HG02943 (cell line): ENCODE results near the gene ITPRIP.
A peak's percentile ranks its signal among the peaks of the same experiment; 100 is the strongest.

Source experiments
- ATAC-seq: cut with Tn5 transposase; IDR thresholded peaks from one replicate; pipeline ENCODE4 v1.9.1; 2021; ENCODE audit warnings: mild to moderate bottlenecking, low read depth, moderate library complexity; ENCODE audit not compliant: unreplicated experiment

The ITPRIP gene

DNA sequence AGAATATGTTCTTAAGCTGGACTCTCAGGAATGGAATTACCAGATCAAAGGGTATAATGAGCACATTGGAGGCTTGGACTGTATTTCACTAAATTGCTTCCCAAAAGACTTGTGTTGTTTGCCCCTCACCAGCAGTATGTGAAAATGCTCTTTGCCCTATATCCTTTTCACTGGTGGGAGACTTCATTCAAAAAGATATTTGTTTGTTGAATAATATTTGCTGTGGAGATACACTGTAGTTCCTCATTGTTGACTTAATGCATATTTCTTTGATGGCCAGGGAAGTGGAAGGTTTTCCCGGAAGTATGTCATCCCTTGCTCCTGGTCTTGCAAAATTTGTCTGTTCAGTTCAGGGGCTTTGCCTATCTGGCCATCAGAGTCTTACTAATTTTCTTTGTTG, 49.9 kb downstream of the ITPRIP start:
- ATAC-seq, result no peak

GRCh38 chr10:104286939-104287338, 51.3 kb downstream of the ITPRIP start:
- no peak for ATAC-seq

GRCh38 chr10:104284846-104285245, 53.4 kb downstream of the ITPRIP start:
- no peak for ATAC-seq

GRCh38 chr10:104281694-104282093, 56.6 kb downstream of the ITPRIP start:
- no peak for ATAC-seq

- no peak for ATAC-seq
Observed at GRCh38 chr10:104279550-104280259, 58.6 kb downstream of the ITPRIP start.

DNA sequence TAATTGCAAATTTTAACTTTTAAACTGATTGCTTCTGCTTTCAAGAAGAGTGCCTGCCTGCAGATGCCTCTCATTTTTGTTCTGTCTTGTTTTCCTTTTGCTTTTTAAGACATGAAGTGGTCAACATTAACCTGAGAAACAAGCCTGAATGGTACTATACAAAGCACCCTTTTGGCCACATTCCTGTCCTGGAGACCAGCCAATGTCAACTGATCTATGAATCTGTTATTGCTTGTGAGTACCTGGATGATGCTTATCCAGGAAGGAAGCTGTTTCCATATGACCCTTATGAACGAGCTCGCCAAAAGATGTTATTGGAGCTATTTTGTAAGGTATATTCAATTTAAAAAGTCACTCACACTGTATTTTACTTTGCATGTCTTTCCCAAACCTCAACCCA, 60.5 kb downstream of the ITPRIP start:
- ATAC-seq, result no peak

DNA sequence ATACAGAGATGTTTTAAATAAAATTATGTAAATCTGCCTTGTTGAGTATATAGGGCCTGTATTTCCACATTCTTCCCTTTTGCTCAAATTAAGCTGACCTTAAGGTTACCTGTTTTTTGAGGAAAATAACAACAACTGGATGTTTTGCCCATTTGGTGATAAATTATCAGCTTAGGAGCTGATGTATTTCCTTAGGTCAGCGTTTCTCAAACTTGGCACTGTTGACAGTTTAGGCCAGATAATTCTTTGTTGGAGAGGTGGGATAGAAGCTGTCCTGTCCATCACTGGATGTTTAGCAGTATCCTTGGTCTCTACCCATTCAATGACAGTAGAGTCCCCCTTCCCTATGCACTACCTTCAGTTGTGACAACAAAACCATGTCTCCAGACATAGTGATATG, 62.1 kb downstream of the ITPRIP start:
- no peak for ATAC-seq

GRCh38 chr10:104274762-104275721, 63.2 kb downstream of the ITPRIP start:
- no peak for ATAC-seq

DNA sequence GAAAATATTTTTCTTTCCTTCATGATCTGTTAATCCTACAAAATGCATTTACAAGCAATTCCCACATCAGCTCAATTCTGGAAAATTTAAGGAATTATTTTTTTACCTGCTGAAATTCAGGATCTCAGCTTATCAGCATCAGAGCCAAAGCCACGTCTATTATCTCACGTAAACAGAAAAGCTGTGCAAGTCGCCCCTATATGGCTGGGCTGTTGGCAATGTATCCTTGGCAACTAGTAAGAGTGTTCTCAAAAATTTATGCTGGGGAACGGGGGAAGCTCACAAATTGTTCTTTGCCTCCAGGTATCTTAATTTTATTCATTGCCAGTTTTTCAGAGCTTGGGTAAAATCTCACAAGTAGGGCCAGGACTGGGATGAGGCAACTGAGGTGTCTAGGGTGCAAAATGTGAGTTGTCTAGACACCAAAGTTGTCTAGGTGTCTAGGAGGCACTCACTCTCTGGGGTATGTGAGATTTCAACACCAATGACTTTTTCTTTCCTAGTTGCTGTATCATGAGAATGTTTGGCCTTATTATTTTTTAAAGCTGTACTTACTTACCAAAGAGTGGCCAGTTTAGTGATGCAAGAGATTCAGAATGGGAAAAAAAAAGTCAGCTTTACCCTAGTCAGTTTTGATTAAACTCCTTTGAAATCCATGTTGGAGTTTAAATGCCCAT, 64.2 kb downstream of the ITPRIP start:
- no peak for ATAC-seq

- ATAC-seq, result no peak
Observed at GRCh38 chr10:104273286-104273685, 65.0 kb downstream of the ITPRIP start.

DNA sequence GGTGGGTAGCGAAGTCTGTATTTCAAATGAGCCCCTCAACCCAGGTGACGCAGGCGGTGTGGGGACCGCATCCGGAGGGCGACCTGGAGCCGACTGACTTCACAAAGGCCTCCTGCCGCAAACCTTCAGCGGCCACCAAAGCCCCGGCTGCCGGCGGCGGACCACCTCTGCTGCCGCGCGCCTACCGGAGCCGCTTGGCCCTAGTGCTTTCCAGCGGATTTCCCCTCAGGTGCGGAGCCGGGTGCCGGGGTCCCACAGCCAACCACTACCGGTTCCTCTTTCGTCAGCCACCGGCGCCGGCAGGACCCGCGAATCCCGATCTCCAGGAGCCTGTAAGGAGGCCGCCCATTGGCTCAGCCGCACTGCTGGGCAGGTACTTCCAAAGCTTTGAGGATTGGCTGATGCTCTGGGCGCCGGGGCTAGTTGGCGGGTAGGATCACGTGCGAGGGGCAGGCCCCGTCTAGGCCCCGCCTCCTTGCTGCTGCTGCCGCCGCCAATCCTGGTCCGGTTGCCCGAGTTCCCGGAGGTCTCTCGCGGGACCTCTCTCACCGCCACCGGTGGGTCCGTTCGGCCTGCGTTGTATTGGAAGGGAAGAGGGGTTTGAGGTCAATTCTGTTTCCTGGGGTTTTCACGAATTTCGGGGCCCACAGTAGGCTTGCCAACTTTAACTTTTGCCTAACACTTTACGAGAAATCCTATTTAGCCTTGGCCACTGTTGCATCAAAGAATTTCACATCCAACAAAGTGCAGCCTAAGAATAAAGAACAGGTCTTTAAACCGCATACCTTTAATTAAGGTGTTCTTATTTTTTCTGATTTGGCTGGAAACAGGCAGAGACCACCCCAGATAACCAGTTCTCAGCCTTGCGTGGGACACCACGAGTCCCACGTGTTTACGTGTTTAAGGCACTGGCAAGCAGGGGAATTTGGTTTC, 69.3 kb downstream of the ITPRIP start, which contains the start of gene GSTO2:
Gene GSTO2 (plus strand): TSS at position 472 of the 933 bp plus-strand sequence. CDS start 5,732 bp downstream, outside the sequence.
- peak; percentile 98 for ATAC-seq

- ATAC-seq, result no peak
Observed at GRCh38 chr10:104268405-104268712, 69.9 kb downstream of the ITPRIP start.

- no peak for ATAC-seq
Observed at GRCh38 chr10:104267721-104268404, 70.4 kb downstream of the ITPRIP start.

- ATAC-seq, result no peak
Observed at GRCh38 chr10:104264783-104265182, 73.5 kb downstream of the ITPRIP start.

- no peak for ATAC-seq
Observed at GRCh38 chr10:104262055-104262454, 76.2 kb downstream of the ITPRIP start.

DNA sequence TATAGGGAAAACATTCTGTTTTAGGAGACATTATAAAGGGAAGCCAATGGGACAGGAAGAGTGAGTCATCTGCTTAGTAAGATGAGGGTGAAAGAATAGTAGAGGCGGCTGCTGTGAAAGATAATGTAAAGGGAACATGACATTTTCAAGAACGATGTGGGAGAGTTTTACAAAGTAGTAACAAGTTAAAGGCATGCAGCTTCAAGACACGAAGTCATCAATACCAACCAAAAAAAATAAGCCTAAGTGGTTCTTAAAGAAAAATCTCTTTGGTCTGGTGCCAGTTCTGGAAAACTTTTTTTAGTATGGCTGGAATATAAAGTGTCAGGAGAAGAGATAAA, 77.5 kb downstream of the ITPRIP start:
- ATAC-seq, result no peak

- ATAC-seq, result no peak
Observed at GRCh38 chr10:104259999-104260774, 78.1 kb downstream of the ITPRIP start.
